ENCODE results near the gene MTCL1.

Gene MTCL1

DNA sequence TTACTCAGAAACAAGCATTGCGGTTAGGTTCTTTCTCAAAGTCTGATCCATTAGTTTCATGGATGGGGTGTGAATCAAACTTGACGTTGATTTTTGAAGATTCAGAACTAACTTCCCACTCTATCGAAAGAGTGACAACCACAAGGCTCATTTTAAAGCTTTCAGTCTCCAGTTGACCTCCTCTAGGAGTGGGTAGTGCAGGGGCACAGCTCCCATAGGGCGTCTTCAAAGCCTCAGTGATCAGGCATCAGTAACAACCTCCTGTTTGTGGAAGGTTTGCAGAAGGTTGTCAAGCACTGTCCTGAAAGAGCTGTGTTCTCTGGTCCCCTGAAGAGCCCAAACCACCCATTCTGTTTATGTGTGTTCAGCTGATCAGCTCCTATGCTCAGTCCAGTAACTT is 10.2 kb downstream of the MTCL1 start:
- DNase-seq: no peak

DNA sequence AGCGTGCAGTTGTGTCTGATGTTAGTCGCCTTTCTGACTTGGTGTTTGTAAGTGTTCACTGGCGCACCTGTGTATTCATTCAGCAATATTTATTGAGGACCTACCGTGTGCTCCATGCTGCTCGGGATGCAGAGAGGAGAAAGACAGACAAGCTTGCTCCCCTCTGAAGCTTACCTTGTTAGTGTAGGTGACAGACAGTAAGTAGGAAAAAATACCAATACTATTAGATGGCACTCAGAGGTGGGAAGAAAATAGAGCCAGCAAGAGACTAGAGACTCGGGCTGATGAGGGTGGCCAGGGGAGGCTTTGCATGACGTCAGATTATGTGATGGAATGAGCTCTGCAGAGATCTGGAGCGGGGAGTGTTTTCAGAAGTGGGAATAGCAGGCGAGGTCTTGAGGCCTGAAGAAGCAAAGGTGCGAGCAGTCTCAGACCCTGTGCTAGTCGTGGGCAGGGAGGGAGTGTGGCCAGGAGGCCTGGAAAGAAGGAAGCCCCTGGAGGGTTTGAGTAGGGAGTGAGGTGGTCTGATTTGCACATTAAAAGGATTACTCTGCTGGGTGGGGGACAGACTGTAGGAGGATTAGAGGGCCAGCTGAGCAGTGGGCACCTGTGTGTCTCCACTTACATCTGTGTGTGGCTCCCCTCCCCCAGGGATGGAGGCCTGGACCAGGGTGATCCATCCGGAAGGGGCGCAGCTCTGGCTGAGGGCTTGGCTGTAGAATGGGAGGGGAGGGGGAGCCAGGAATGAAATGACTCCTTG is 11.8 kb downstream of the MTCL1 start:
- no peak for DNase-seq

DNA sequence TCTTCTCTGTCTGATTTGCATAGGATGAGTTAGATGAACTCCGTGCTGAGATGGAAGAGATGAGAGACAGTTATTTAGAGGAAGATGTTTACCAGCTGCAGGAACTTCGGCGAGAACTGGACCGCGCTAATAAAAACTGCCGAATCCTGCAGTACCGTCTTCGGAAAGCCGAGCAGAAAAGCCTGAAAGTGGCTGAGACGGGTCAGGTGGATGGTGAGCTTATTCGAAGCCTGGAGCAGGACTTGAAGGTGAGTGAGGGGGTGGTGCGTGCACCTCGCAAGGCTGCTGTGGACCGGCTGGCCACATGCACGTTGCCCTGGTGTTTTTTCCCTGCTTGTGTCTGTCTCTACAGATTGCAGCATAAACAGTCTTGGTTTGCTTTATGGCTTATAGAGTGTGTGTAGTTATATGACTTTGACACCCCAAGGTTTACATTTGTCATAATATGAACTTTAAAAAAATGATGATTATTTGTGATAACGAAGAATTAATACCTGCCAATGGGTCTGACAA is 13.1 kb downstream of the MTCL1 start:
- no peak for DNase-seq

DNA sequence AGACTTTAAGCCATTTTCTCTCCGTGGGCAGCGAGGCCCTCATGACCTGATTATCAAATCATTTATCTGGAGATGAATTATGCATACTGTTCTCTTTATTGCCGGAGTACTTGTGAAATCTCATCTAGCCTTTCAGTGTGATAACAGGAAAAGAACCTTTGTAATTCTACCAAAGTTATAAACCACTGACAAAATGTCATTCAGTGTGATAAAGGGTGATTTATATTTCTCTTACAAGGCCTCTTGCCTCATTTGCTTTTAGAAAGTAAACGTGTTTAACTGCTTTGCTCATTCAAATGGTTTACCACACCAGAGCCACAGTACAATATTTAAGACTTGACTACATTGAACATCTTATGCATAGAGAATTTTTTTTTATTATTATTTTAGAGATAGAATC is 13.8 kb downstream of the MTCL1 start:
- no peak for DNase-seq

DNA sequence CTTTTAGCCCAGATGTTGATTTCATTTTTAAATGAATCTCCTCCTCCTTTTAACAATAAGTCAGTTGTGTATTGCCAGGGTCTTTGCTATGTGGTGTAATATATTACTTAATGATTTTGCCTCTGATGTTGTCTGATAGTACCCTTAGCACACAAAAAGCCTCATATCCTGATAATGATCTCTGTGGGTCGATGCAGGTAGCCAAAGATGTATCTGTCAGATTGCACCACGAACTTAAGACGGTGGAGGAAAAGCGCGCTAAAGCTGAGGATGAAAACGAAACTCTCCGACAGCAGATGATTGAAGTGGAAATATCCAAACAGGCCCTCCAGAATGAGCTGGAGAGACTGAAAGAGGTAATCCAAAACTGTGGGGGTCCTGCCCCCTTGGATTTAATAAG is 14.8 kb downstream of the MTCL1 start:
- DNase-seq: no peak

DNA sequence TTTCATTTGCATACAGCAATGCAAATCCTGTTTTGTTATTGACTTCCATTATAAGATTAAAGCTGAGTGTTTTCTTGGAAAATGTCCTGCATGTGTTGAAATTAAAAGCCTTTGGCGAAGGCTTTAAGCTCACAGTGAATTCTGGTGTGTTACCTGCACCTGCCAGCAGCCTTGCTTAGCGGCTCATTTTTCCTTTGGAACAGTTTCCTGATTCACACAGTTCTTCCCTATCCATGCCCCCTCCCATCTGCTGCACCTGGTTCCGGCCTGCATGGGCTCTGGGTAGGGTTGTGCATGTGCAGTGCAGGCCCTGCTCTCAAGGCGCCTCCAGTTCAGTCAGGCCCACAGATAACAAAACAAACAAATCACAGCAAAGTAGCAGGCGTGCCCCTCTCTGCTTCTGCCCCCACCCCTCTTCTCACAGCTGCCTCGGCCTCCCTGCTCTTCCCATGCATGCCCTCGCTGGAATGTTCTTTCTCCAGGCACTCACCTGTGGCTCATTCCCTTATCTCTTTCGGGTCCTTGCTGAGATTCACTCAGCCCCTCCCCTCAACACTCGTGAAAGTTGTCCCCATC is 15.8 kb downstream of the MTCL1 start:
- DNase-seq: no peak

DNA sequence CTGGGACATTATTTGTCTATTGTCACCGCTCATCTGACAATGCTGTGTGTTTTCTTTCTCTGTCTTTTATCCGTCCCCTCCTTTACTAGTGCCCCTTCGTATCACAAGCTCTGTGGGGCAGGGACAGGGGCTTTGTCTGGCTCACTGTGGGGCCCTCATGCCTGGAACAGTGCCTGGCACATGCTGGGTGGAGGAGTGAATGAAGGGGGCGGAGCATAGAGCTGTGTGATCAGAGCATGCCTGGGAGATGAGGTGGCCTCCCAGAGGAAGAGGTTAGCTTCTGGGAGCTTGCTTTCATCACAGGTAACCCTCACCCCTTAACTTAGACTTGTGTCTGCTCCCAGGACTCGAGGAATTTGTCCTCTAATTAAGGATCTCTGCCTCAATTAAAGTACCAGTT is 16.4 kb downstream of the MTCL1 start:
- no peak for DNase-seq

DNA sequence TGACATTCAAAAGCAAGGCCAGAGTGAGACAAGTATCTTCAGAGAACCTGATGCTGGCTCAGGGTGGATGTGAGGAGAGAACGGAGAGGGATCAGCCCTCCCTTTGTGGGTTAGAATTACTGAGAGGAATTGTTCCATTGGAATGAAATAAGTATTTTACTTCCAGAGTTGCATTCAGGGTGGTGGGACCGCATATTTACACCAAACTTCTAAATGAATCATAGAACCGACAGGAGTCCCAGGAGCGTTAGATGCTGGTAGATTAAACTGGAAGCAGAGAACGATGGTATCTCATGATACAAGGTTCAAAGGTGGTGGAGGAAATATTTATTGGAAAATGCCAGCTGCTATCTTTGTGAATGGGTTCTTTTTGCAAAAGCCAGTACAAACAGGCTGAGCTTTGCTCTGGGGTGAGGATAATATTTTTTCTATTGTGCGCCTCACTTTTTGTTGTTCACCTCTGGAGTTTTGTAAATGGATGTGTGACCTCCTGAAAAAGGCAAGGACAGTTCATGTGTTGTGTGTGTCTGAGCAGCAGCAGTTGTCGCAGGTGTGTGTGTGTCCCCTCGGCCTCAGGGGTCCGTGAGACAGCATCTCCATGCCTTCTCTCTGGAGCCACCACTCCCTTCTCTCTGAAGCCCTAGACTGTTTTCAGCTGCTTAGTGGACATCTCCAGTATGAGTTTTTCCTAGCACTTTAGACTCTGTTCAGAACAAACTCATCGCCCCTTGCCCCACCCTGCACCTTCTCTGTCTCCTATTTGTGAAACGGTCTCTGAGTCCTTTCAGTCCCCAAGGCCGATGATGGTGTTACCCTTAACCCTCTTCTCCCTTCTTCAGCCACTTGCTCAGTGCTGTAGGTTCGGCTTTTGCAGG is 17.8 kb downstream of the MTCL1 start:
- DNase-seq: no peak

DNA sequence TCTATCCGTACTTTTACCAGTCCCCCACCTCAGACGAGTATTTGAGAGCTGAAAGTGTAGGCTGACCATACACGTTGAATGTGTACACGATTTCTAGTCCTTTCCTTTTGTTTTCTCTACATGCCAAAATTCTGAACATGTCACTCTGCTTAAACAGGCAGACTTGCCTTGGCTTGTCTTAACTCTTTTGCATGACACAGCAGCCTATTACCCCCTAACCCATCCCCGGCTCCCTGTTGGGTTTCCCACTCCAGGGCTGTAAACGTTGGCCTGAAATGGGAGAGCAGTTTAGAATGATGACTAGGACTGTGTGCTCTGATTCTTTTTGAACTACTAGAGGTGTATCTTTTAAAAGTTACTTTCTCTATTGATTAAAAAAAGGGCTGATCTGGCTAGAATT is 19.1 kb downstream of the MTCL1 start:
- no peak for DNase-seq

DNA sequence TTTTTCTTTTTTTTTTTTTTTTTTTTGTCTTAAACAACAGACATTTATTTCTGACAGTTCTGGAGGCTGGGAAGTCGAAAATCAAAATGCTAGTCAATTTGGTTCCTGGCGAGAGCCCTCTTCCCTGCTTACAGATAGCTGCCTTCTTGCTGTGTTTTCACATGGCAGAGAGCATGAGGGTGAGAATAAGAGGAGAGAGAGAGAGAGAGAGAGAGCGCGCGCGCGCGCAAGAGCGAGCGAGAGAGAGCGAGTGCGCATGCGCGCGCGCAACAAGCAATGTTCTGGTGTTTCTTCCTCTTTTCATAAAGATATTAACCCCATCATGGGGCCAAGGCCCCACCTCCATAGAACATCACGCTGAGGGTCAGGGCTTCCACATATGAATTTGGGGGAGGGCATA is 20.9 kb downstream of the MTCL1 start:
- DNase-seq: no peak

DNA sequence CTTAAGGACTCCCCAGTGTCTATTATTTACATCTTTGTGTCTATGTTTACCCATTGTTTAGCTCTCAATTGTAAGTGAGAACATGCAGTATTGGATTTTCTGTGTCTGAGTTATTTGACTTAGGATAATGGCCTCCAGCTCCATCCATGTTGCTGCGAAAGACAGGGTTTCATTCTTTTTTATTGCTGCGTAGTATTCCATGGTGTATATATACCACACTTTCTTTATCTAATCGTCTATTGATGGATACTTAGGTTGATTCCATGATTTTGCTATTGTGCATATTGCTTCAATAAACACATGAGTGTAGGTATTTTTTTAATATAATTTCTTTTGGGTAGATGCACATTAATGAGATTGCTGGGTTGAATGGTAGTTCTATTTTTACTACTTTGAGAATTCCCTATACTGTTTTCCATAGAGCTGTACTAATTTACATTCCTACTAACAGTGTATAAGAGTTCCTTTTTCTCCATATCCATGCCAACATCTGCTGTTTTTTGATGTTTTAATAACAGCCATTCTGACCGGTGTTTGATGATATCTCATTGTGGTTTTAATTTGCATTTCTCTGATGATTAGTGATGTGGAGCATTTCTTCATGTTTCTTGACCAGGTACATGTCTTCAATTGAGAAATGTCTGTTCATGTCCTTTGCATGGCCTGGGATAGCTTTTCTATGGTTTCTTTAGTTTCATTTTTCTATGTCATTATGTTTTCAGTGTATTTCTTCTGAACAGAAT is 21.8 kb downstream of the MTCL1 start:
- DNase-seq: no peak

DNA sequence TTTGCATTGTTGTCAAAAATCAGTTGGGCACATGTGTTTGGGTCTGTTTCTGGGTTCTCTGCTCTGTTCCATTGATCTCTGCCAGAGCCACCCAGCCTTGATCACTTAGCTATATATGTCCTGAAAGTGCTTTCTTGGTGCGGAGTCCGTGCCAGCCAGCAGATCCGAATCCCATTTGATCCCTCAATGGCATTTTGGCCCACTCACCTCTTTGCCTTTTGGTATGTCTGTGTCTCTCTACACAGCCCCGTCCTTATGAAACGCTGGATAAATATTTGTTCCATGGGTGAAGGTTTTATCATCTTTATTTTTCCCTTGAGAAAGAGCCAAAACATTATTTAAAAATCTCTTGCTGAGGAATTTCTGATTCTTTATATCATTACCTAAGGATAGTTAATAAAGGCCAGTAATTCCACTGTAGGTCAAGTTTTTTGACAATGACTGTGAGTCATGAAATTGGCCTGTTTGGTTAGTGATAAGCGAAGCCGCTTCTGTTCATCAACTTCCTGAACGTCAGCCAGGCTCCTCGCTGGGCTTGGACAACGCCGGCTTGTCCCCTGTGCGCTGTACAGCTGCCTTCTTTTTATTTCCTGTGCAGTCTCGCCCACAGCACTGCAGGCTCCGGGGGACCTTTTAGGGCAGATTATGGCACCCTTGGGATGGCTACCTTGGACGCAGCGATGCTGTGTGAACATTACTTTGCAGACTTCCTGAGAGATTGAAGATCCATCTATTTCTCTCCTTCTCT is 24.9 kb downstream of the MTCL1 start:
- no peak for DNase-seq

DNA sequence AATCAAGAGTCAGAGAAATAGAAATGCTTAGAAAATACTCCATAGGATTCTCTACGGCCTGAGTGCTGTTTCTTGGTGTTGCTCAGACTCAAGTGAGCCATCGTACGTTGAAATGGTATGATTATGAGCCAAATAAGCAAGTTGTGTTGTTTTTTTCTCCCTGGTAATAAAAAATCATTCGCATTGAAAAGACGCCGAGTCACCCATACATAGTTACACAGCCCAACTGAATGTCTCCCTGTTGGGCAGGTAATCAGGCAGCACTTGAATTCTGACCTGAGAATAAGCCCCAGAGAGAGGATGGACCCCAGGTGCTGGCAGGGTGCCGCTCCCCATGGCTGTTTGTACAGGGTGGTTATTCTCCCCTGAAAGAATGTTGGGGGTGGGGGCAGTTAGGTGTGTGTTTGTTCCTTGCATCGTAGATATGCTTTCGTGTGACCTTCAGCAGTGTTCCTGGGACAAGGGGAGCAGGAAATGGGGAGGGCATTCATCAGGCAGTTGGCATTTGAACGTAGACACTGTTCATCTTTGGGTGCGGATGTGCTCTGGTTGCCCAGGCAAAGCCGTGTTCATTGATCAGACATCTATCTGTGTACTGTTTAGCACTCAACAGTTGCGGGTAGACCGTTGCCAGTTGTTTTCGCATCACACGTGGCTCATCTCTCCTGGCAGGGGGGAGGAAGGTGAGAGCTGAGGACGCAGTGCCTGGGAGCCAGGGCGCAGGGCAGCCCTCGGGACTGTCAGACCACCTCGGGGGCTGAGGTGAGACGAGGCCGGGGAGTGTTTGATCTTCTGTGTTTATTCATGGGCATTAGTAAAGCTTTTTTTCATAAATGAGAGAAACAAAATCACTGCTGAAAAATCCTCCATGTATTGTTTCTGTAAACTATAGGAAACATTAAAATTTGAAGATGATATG is 27.3 kb downstream of the MTCL1 start:
- DNase-seq: no peak

DNA sequence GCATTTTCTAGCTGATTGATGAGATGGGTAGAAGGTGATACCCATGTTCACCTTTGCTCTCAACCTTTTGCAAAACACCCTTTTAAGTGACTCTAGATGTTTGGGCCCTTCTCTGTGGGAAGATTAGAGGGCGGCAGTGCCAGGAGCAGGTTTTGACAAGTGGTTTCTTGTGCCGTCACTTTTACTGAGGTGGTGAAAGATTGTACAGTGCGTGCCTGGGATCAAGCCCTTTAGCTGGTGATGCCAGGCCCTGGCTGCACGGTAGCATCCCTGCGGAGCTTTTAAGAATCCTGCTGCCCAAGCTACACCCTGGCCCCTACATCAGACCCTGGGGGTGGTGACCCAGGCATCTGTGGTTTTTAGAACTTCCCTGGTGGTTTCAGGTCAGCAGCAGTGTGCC is 29.1 kb downstream of the MTCL1 start:
- no peak for DNase-seq

DNA sequence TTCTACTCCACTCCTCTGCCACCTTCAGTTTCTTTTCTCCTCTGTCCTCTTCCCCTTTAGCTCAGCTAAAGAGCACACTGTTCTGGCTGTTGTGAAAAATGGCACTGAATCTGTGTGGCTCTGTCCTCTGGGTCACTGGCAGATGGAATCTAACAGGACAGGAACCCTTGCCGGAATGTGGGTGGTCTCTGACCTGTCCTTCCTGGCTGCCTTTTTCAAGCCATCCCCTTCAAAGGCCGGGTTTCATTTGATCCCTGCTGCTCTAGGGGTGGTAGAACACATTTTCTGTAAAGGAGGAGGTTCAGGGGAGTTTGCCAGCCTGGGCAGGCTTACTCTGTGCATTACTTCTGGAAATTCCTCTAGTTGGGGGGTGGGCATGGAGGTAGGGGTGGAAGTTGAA is 29.9 kb downstream of the MTCL1 start:
- no peak for DNase-seq

DNA sequence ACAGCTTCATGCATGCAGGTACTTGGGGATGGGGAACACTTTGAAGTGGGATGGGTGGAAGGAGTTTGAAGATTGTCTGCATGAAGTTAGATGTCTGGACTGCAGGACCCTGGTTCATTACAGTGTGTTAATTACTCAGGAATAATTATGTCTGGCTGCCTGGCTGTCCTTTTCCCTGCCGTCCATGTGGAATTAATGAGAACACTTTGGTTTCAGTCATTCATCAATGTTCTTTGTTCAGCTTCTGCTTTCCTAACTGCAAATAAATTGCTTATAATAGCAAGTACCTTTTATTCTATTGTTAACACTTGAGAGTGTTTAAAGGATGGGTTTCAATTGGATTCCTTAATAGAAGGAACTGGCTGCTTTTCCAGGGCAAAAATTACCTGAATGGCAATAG is 35.8 kb downstream of the MTCL1 start:
- DNase-seq: no peak

DNA sequence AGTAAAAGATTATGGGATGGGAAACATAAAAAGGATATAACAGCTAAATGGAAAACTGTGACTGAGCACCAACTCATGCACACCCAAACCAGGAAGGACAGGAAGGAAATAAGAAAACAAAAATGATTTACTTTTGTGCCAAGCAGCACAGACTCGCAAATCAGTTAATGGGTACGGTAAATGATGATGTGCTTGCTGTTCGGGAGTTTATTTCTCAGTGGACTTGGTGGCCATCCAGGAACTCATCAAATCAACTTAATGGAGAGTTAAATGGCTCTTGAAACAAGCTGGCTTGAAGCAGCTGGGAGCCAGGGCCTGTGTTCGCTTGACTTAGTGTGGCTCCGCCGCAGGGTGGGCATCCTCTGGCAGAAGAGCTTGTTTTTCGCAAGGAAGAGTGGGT is 36.2 kb downstream of the MTCL1 start:
- no peak for DNase-seq

DNA sequence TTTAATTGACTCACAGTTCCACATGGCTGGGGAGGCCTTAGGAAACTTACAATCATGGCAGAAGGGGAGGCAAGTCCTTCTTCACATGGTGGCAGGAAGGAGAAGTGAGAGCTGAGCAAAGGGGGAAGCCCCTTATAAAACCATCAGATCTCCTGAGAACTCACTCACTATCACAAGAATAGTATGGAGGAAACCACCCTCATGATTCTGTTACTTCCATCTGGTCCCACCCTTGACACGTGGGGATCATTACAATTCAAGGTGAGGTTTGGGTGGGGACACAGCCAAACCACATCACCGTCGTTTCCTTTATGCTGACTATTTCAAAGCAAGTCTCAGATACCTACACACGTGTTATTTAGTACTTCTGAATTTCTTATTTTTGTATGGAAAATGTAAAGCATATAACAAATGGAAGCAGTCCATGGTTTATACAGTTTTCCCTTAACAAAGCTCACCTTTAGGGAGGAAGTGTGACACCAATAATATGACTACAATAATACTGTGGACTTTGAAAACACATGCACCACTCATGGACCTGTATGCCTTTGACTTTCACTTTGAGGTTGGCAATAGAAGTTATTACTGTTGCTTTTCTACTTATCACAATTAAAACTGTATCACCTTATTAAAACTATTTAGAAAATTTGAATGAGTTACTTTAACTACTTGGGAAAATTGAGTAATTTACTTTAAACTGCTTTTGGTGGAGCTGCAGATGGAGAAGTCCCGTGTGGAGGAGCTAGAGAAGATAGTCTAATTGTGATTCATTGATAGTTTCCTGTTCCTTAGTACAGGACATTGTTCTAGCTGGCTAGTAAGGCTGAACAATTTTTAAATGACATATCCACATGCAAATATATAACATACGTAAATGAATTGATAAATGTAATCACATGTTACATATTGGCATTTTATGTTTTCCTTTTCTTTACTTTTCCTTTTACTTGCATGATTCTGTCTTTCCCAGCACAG is 37.3 kb downstream of the MTCL1 start:
- DNase-seq: peak; percentile 37 to 50

DNA sequence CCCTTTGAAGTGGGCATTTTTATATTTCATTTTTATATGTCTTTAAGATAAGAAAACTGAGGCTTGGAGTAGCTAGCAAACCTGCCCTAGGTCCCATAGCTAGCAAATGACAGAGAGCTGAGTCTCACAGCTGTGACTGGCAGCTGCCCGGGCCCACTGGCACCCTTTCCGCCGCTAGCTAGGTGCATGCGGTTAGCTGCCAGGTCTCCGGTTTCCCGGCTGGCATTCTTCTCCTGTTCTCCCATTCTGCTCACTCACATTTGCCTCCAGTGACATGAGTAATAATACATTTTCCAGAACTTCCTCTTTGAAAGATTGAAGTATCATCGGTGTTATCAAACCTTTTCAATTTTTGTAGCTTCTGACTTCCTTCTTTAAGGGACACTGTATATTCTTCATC is 38.7 kb downstream of the MTCL1 start:
- no peak for DNase-seq

DNA sequence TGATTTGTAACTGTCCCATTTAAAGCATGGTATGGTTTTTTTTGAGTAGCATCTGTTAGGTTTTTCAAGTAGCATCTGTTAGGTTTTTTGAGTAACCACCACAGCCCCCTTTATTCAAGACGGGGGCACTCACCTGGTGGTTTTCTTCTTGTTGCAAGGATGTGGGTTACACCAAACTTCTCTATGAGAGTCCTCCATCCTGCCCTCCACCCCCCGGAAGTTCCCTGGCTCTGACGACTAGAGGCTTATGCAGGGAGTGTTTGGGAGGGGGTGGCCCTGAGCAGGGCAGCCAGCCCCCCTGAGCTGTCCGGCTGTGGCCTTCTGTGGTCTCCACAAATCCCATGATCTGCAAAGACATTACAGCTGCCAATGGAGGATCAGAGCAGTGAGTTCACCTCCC is 39.3 kb downstream of the MTCL1 start:
- peak; percentile 24 to 32 for DNase-seq

Measured in CD4-positive, alpha-beta T cell treated with Interleukin-1 beta for 1 hour (primary cell).